Neural crest cell (in vitro differentiated cells): ENCODE measurements around the gene RFTN1. TPM values are rescaled to one million over a fixed set of nuclear protein-coding genes. Genes with fewer than 3 reads are reported as not detected.

ENCODE experiments used
- DNase-seq: peaks from one replicate; pipeline ENCODE4 v3.0.0; 2021; ENCODE audit warnings: low read depth, mixed read lengths, low spot score
- H3K27ac Mint-ChIP-seq: one replicate; pipeline ENCODE4 v1.8.0; 2021; ENCODE audit warnings: mild to moderate bottlenecking, mixed read lengths; ENCODE audit not compliant: unreplicated experiment
- H3K27me3 Mint-ChIP-seq: 2 replicates; pipeline ENCODE4 v1.8.0; 2021; ENCODE audit warnings: low read depth, mild to moderate bottlenecking, mixed read lengths
- H3K36me3 Mint-ChIP-seq: 2 replicates; pipeline ENCODE4 v1.8.0; 2021; ENCODE audit warnings: low read depth, mild to moderate bottlenecking, mixed read lengths
- H3K4me1 Mint-ChIP-seq: 2 replicates; pipeline ENCODE4 v1.8.0; 2021; ENCODE audit warnings: mixed read lengths
- H3K4me3 Mint-ChIP-seq: one replicate; pipeline ENCODE4 v1.8.0; 2021; ENCODE audit warnings: mild to moderate bottlenecking, mixed read lengths
- H3K9me3 Mint-ChIP-seq: 2 replicates; pipeline ENCODE4 v1.8.0; 2021; ENCODE audit warnings: mixed read lengths
- CTCF ChIP-seq: fragments of 200-600 bp; sonication (generic); conservative IDR thresholded peaks from 2 replicates; pipeline ENCODE4 v1.5.0; 2021; ENCODE audit warnings: antibody characterized with exemption, mild to moderate bottlenecking
- total RNA-seq: library from RNA; stranded (reverse); gene quantifications from 2 replicates; pipeline ENCODE4 v1.2.1, GENCODE V29; 2021

Gene RFTN1
- total RNA-seq, 1 donor from 2014 or later, result 2.0 TPM

- no peak for DNase-seq
- peaks cover under 1% of the 10 kb centered on the region for H3K27me3 Mint-ChIP-seq
- H3K27ac Mint-ChIP-seq, result no peak overlapping the region
- H3K4me1 Mint-ChIP-seq, result no peaks in the 10 kb centered on the region
- TF ChIP-seq CTCF, result no peak
- no peaks in the 10 kb centered on the region for H3K36me3 Mint-ChIP-seq
- H3K9me3 Mint-ChIP-seq, result no peaks in the 10 kb centered on the region
- H3K4me3 Mint-ChIP-seq, result no peak overlapping the region
These were observed 57.5 kb downstream of the RFTN1 start for GRCh38 chr3:16455966-16456365.

- Mint-ChIP-seq H3K4me3 (no peak overlapping the region), H3K27me3 (peaks cover 3% of the 10 kb centered on the region), H3K4me1 (no peaks in the 10 kb centered on the region), H3K27ac (no peak overlapping the region), H3K36me3 (no peaks in the 10 kb centered on the region), H3K9me3 (no peaks in the 10 kb centered on the region)
- DNase-seq, result no peak
- no peak for TF ChIP-seq CTCF
These were observed 58.5 kb downstream of the RFTN1 start for GRCh38 chr3:16455001-16455400.

GRCh38 chr3:16452261-16452660, 61.2 kb downstream of the RFTN1 start:
- Mint-ChIP-seq H3K4me1 (no peaks in the 10 kb centered on the region), H3K36me3 (no peaks in the 10 kb centered on the region), H3K4me3 (no peak overlapping the region), H3K9me3 (no peaks in the 10 kb centered on the region), H3K27ac (no peak overlapping the region), H3K27me3 (peaks cover 3% of the 10 kb centered on the region)
- no peak for TF ChIP-seq CTCF
- no peak for DNase-seq

GRCh38 chr3:16449369-16449768, 64.1 kb downstream of the RFTN1 start:
- Mint-ChIP-seq H3K27me3 (peaks cover 3% of the 10 kb centered on the region), H3K27ac (no peak overlapping the region), H3K4me3 (no peak overlapping the region), H3K9me3 (no peaks in the 10 kb centered on the region), H3K4me1 (no peaks in the 10 kb centered on the region), H3K36me3 (no peaks in the 10 kb centered on the region)
- no peak for DNase-seq
- no peak for TF ChIP-seq CTCF

- no peaks in the 10 kb centered on the region for H3K9me3 Mint-ChIP-seq
- no peak for DNase-seq
- no peak overlapping the region for H3K27ac Mint-ChIP-seq
- no peak overlapping the region for H3K4me3 Mint-ChIP-seq
- no peaks in the 10 kb centered on the region for H3K4me1 Mint-ChIP-seq
- TF ChIP-seq CTCF, result no peak
- H3K27me3 Mint-ChIP-seq, result peaks cover 3% of the 10 kb centered on the region
- H3K36me3 Mint-ChIP-seq, result no peaks in the 10 kb centered on the region
These were observed 64.8 kb downstream of the RFTN1 start for GRCh38 chr3:16448639-16449070.

GRCh38 chr3:16447135-16447534, 66.4 kb downstream of the RFTN1 start:
- no peaks in the 10 kb centered on the region for H3K4me1 Mint-ChIP-seq
- peaks cover 3% of the 10 kb centered on the region for H3K27me3 Mint-ChIP-seq
- no peak overlapping the region for H3K27ac Mint-ChIP-seq
- H3K9me3 Mint-ChIP-seq, result peaks cover 4% of the 10 kb centered on the region
- no peaks in the 10 kb centered on the region for H3K36me3 Mint-ChIP-seq
- H3K4me3 Mint-ChIP-seq, result no peak overlapping the region
- DNase-seq, result no peak
- no peak for TF ChIP-seq CTCF
